SK-N-SH (cell line): ENCODE results near the gene PDK2. TPM values are rescaled to one million over a fixed set of nuclear protein-coding genes. Genes with fewer than 3 reads are reported as not detected.

Experiments
- CTCF ChIA-PET: fragments of 300-600, 350-600 bp; formaldehyde crosslinking; extraction: SDS; loops from one replicate; lab custom pipeline; 2021; lab: Yijun Ruan, JAX
- POLR2A ChIA-PET: fragments of 350-600 bp; sonication (Branson Sonifier 250); formaldehyde crosslinking; extraction: SDS; loops from one replicate; lab custom pipeline; 2020; ENCODE audit warnings: antibody characterized with exemption, inconsistent platforms; lab: Yijun Ruan, JAX
- DNase-seq: peaks from one replicate; pipeline ENCODE4 v3.0.0; 2012
- H2AFZ ChIP-seq: fragments of 200-600 bp; sonication (generic); 2 replicates; pipeline ENCODE4 v1.8.1; 2016; ENCODE audit warnings: antibody characterized with exemption, mild to moderate bottlenecking, low read depth
- H3F3A ChIP-seq: fragments of 200-600 bp; sonication (generic); replicated peaks from 2 replicates; pipeline ENCODE3; 2016; ENCODE audit warnings: antibody characterized with exemption, mild to moderate bottlenecking; ENCODE audit not compliant: insufficient read depth
- H3K27ac ChIP-seq, 2 experiments: fragments of 200-500 bp in 1 of 2; fragments of 200-600 bp in 1 of 2; sonication (Bioruptor generic) in 1 of 2; sonication (generic), shearing (Covaris generic) in 1 of 2; 2 replicates each; pipeline versions ENCODE4 v1.5.1 to v1.6.1; 2014 to 2016; ENCODE audit warnings: low read depth in 2 of 2, inconsistent platforms in 1 of 2, low read length in 1 of 2, mild to moderate bottlenecking in 1 of 2, mixed read lengths in 1 of 2
- H3K27me3 ChIP-seq: fragments of 200-600 bp; sonication (generic), shearing (Covaris generic); 2 replicates; pipeline ENCODE4 v1.6.1; 2016; ENCODE audit warnings: mixed run types; ENCODE audit not compliant: insufficient read depth
- H3K36me3 ChIP-seq, 2 experiments: fragments of 200-500 bp in 1 of 2; fragments of 200-600 bp in 1 of 2; sonication (Bioruptor generic) in 1 of 2; sonication (generic) in 1 of 2; replicated peaks in 1 of 2; 2 replicates each; pipeline versions ENCODE3 to v1.5.1; 2014 to 2016; ENCODE audit warnings: low read length in 1 of 2, mild to moderate bottlenecking in 1 of 2; ENCODE audit not compliant: insufficient read depth in 2 of 2, control insufficient read depth in 1 of 2
- H3K4me1 ChIP-seq, 2 experiments: fragments of 200-500 bp in 1 of 2; fragments of 200-600 bp in 1 of 2; sonication (Bioruptor generic) in 1 of 2; sonication (generic), shearing (Covaris generic) in 1 of 2; 2 replicates each; pipeline versions ENCODE4 v1.5.1 to v1.6.1; 2014 to 2016; ENCODE audit warnings: low read depth in 1 of 2, low read length in 1 of 2, mixed run types in 1 of 2; ENCODE audit not compliant: insufficient read depth in 2 of 2, control insufficient read depth in 1 of 2
- H3K4me2 ChIP-seq: fragments of 200-600 bp; sonication (generic), shearing (Covaris generic); 2 replicates; pipeline ENCODE4 v1.6.1; 2017; ENCODE audit warnings: mixed run types
- H3K4me3 ChIP-seq, 2 experiments: fragments of 200-500 bp in 1 of 2; fragments of 200-600 bp in 1 of 2; sonication (Bioruptor generic) in 1 of 2; sonication (generic), shearing (Covaris generic) in 1 of 2; 2 replicates each; pipeline versions ENCODE4 v1.5.1 to v1.8.1; 2014 to 2016; ENCODE audit warnings: low read depth in 2 of 2, inconsistent platforms in 1 of 2, low read length in 1 of 2, mild to moderate bottlenecking in 1 of 2, mixed read lengths in 1 of 2, moderate library complexity in 1 of 2
- H3K79me2 ChIP-seq: fragments of 200-600 bp; sonication (generic); 2 replicates; pipeline ENCODE4 v1.8.1; 2017; ENCODE audit warnings: mild to moderate bottlenecking; ENCODE audit not compliant: insufficient read depth
- H3K9ac ChIP-seq: fragments of 200-600 bp; sonication (generic); 2 replicates; pipeline ENCODE4 v1.6.1; 2017; ENCODE audit warnings: mixed run types
- H3K9me2 ChIP-seq: fragments of 200-600 bp; sonication (generic); 2 replicates; pipeline ENCODE4 v1.6.1; 2017; ENCODE audit warnings: mixed run types
- H3K9me3 ChIP-seq: fragments of 200-600 bp; sonication (generic); 2 replicates; pipeline ENCODE4 v1.6.1; 2017; ENCODE audit warnings: mixed run types, mild to moderate bottlenecking, moderate library complexity
- H4K20me1 ChIP-seq: fragments of 200-600 bp; sonication (generic); 2 replicates; pipeline ENCODE4 v1.6.1; 2017; ENCODE audit warnings: mild to moderate bottlenecking, mixed run types; ENCODE audit not compliant: insufficient read depth
- CHD2 ChIP-seq: fragments of 150-350 bp; IDR thresholded peaks from 2 replicates; pipeline ENCODE4 v1.6.1; 2018; ENCODE audit warnings: low read length; ENCODE audit not compliant: partially characterized antibody
- CTCF ChIP-seq: fragments of 200-600 bp; sonication (generic); IDR thresholded peaks from 2 replicates; pipeline ENCODE4 v1.6.1; 2017; ENCODE audit warnings: antibody characterized with exemption, mild to moderate bottlenecking, moderate library complexity
- EP300 ChIP-seq, 2 experiments: IDR thresholded peaks; 2 replicates each; pipeline versions ENCODE4 v1.4.0 to v1.6.1; 2012; ENCODE audit warnings: borderline replicate concordance in 1 of 2, low read depth in 1 of 2, low read length in 1 of 2
- EZH2phosphoT487 ChIP-seq: fragments of 200-600 bp; sonication (generic); IDR thresholded peaks from 2 replicates; pipeline ENCODE4 v1.6.1; 2017; ENCODE audit warnings: low read depth, mixed run types, mild to moderate bottlenecking, antibody characterized with exemption, moderate library complexity, borderline replicate concordance
- FOXM1 ChIP-seq: IDR thresholded peaks from 2 replicates; pipeline ENCODE4 v1.4.0; 2012; ENCODE audit warnings: low read depth, mild to moderate bottlenecking
- GABPA ChIP-seq: IDR thresholded peaks from 2 replicates; pipeline ENCODE4 v1.4.0; 2012; ENCODE audit warnings: low read depth, mild to moderate bottlenecking
- GATA2 ChIP-seq: sonication (generic); formaldehyde crosslinking; IDR thresholded peaks from 2 replicates; pipeline ENCODE4 v1.5.0; 2020; ENCODE audit warnings: mild to moderate bottlenecking, missing genetic modification reagents
- IRF3 ChIP-seq: fragments of 150-350 bp; IDR thresholded peaks from 2 replicates; pipeline ENCODE4 v1.6.1; 2016; ENCODE audit warnings: mild to moderate bottlenecking, low read depth, low read length
- JUND ChIP-seq: IDR thresholded peaks from 2 replicates; pipeline ENCODE4 v1.4.0; 2012
- MAX ChIP-seq: IDR thresholded peaks from 2 replicates; pipeline ENCODE4 v1.4.0; 2012; ENCODE audit warnings: low read depth
- PBX3 ChIP-seq: IDR thresholded peaks from 2 replicates; pipeline ENCODE4; 2012
- POLR2AphosphoS5 ChIP-seq: IDR thresholded peaks from 2 replicates; pipeline ENCODE4 v1.6.1; 2012; ENCODE audit warnings: low read depth, low read length
- TEAD4 ChIP-seq: IDR thresholded peaks from 2 replicates; pipeline ENCODE4 v1.4.0; 2012; ENCODE audit warnings: mild to moderate bottlenecking, borderline replicate concordance; ENCODE audit not compliant: insufficient read depth
- YY1 ChIP-seq: IDR thresholded peaks from 2 replicates; pipeline ENCODE4 v1.4.0; 2012; ENCODE audit warnings: low read depth, mild to moderate bottlenecking
- ZBTB33 ChIP-seq: IDR thresholded peaks from 2 replicates; pipeline ENCODE4 v1.4.0; 2012; ENCODE audit warnings: low read depth, borderline replicate concordance
- WGBS: methylation state at CpG from one replicate; pipeline ENCODE4 v1.1.6; 2017; ENCODE audit warnings: low lambda C conversion rate; 5-methylcytosine and 5-hydroxymethylcytosine counted together
- polyA plus RNA-seq, 3 experiments: library from polyadenylated mRNA; depleted of rRNA; stranded (reverse); fragments of >200 nt; gene quantifications; 2 replicates each; pipeline ENCODE4 v1.2.3, GENCODE V29; 2012

The PDK2 gene
- polyA plus RNA-seq, 1 of the 3 experiments (the other 2 are of a cell fraction) = 124 TPM

- ChIA-PET CTCF (interaction anchor here (1.1 to 9.3 kb wide), 7 partner anchors 16 to 41 kb away, joined by 4 to 169 read pairs (median 7); partner anchors contain the start of genes PDK2 and PPP1R9B), POLR2A (interaction anchor here (0.7 kb wide), 1 partner anchor 26 kb away, joined by 3 read pairs; no protein-coding TSS in a partner anchor)
- H3K9me3 ChIP-seq = no peaks in the 10 kb centered on the region
- no peak overlapping the region for H3K27ac ChIP-seq
- H3K27me3 ChIP-seq = no peaks in the 10 kb centered on the region
- no peak for DNase-seq
- H3K9me2 ChIP-seq = no peaks in the 10 kb centered on the region
- WGBS = 86% methylated on average over 14 of the region's 16 CpGs
- no peak overlapping the region for H2AFZ ChIP-seq
- H3K4me2 ChIP-seq = no peak overlapping the region
- peaks cover 6% of the 10 kb centered on the region for H4K20me1 ChIP-seq
- peaks cover 30% of the 10 kb centered on the region for H3F3A ChIP-seq
- no peak overlapping the region for H3K9ac ChIP-seq
- H3K36me3 ChIP-seq = peaks cover 24 to 44% of the 10 kb centered on the region in 2 experiments
- H3K4me3 ChIP-seq = no peak overlapping the region
- H3K4me1 ChIP-seq = peaks cover 17 to 20% of the 10 kb centered on the region in 2 experiments; a peak in 3 of 4 replicates
- TF ChIP-seq CTCF = peak; percentile 19; the same call in 1 of the 2 replicates
- TF ChIP-seq EP300 (IDR thresholded peaks at IDR 0.05; ENCODE audit: borderline replicate concordance in 1 of 2, low read depth in 1 of 2, low read length in 1 of 2) = no peak
- peaks cover 2% of the 10 kb centered on the region; the same call in 1 of the 2 replicates for H3K79me2 ChIP-seq
These were observed 39.3 kb downstream of the PDK2 start for GRCh38 chr17:50134206-50135110.

GRCh38 chr17:50135316-50136095, 40.4 kb downstream of the PDK2 start:
- no peak overlapping the region for H3K4me3 ChIP-seq
- peaks cover 32% of the 10 kb centered on the region for H3F3A ChIP-seq
- no peaks in the 10 kb centered on the region for H3K27me3 ChIP-seq
- no peaks in the 10 kb centered on the region for H3K9me3 ChIP-seq
- H3K9me2 ChIP-seq = no peaks in the 10 kb centered on the region
- peaks cover 20 to 23% of the 10 kb centered on the region in 2 experiments; a peak in 3 of 4 replicates for H3K4me1 ChIP-seq
- no peak overlapping the region for H2AFZ ChIP-seq
- POLR2A ChIA-PET = interaction anchor here (0.7 to 1.4 kb wide), 2 partner anchors 12 to 25 kb away, joined by 3 to 6 read pairs; no protein-coding TSS in a partner anchor
- H3K4me2 ChIP-seq = no peak overlapping the region
- 93% methylated on average over 14 of the region's 16 CpGs for whole genome bisulfite sequencing
- H3K27ac ChIP-seq = no peak overlapping the region
- no peak for DNase-seq
- peaks cover 10% of the 10 kb centered on the region for H4K20me1 ChIP-seq
- no peak overlapping the region for H3K9ac ChIP-seq
- peaks cover 4% of the 10 kb centered on the region; the same call in 1 of the 2 replicates for H3K79me2 ChIP-seq
- TF ChIP-seq GABPA = no peak
- TF ChIP-seq CHD2 = no peak
- TF ChIP-seq ZBTB33 = no peak
- TF ChIP-seq IRF3 = no peak
- no peak for TF ChIP-seq EZH2phosphoT487
- no peak for TF ChIP-seq PBX3
- no peak for TF ChIP-seq FOXM1
- no peak for TF ChIP-seq YY1
- no peak for TF ChIP-seq JUND
- TF ChIP-seq EP300 (IDR thresholded peaks at IDR 0.05; ENCODE audit: borderline replicate concordance in 1 of 2, low read depth in 1 of 2, low read length in 1 of 2) = no peak
- no peak for TF ChIP-seq MAX
- no peak for TF ChIP-seq POLR2AphosphoS5
- no peak for TF ChIP-seq GATA2 (CRISPR knock-in tag)
- TF ChIP-seq TEAD4 = no peak
- CTCF ChIA-PET = interaction anchor here (1.1 to 9.3 kb wide), 7 partner anchors 15 to 44 kb away, joined by 4 to 169 read pairs (median 6); partner anchors contain the start of genes PDK2 and PPP1R9B
- peaks cover 30 to 53% of the 10 kb centered on the region in 2 experiments for H3K36me3 ChIP-seq
